ENCODE data around the gene PEX14.

Gene PEX14

DNA sequence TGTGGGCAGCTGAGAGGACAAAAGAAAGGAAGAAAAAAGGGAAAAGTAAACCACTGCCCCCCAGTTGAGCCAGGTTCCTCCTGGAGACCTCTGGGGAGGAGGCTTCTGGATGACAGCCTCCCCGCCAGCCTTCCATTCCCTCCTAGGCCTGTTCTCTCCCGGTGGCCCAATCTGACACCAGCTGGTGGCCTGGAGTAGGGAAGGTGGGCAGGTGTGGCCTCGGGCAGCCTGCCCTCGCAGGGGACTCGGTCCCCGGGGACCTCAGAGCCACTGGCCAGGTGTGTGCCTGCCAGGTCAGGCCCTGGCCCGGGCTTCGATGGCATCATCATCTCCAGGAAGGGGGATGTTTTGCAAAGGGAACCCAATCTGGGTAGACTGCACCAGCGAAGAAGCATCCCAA is 162.7 kb downstream of the PEX14 start:
- H3K27ac ChIP-seq (replicated peaks), result no peak overlapping the region
- DNase-seq (ENCODE audit: low read depth in 1 of 2, low spot score in 1 of 2), result no peak
- peaks cover 22% of the 10 kb centered on the region for H3K27me3 ChIP-seq (ENCODE audit: insufficient read depth, poor library complexity, severe bottlenecking)
- no peak overlapping the region for H3K4me3 ChIP-seq (replicated peaks; ENCODE audit: insufficient read depth, low read length)
- no peak for TF ChIP-seq GABPA (IDR thresholded peaks at IDR 0.05; ENCODE audit: low read depth)
- no peak for TF ChIP-seq SPI1 (IDR thresholded peaks at IDR 0.05; ENCODE audit: borderline replicate concordance, low read depth)
- TF ChIP-seq, protein P1, sequence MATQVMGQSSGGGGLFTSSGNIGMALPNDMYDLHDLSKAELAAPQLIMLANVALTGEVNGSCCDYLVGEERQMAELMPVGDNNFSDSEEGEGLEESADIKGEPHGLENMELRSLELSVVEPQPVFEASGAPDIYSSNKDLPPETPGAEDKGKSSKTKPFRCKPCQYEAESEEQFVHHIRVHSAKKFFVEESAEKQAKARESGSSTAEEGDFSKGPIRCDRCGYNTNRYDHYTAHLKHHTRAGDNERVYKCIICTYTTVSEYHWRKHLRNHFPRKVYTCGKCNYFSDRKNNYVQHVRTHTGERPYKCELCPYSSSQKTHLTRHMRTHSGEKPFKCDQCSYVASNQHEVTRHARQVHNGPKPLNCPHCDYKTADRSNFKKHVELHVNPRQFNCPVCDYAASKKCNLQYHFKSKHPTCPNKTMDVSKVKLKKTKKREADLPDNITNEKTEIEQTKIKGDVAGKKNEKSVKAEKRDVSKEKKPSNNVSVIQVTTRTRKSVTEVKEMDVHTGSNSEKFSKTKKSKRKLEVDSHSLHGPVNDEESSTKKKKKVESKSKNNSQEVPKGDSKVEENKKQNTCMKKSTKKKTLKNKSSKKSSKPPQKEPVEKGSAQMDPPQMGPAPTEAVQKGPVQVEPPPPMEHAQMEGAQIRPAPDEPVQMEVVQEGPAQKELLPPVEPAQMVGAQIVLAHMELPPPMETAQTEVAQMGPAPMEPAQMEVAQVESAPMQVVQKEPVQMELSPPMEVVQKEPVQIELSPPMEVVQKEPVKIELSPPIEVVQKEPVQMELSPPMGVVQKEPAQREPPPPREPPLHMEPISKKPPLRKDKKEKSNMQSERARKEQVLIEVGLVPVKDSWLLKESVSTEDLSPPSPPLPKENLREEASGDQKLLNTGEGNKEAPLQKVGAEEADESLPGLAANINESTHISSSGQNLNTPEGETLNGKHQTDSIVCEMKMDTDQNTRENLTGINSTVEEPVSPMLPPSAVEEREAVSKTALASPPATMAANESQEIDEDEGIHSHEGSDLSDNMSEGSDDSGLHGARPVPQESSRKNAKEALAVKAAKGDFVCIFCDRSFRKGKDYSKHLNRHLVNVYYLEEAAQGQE (IDR thresholded peaks at IDR 0.05; ENCODE audit: insufficient replicate concordance, low read depth), result no peak
- no peak for TF ChIP-seq POLR2AphosphoS5 (IDR thresholded peaks at IDR 0.05; ENCODE audit: low read depth)
- TF ChIP-seq, protein P2, sequence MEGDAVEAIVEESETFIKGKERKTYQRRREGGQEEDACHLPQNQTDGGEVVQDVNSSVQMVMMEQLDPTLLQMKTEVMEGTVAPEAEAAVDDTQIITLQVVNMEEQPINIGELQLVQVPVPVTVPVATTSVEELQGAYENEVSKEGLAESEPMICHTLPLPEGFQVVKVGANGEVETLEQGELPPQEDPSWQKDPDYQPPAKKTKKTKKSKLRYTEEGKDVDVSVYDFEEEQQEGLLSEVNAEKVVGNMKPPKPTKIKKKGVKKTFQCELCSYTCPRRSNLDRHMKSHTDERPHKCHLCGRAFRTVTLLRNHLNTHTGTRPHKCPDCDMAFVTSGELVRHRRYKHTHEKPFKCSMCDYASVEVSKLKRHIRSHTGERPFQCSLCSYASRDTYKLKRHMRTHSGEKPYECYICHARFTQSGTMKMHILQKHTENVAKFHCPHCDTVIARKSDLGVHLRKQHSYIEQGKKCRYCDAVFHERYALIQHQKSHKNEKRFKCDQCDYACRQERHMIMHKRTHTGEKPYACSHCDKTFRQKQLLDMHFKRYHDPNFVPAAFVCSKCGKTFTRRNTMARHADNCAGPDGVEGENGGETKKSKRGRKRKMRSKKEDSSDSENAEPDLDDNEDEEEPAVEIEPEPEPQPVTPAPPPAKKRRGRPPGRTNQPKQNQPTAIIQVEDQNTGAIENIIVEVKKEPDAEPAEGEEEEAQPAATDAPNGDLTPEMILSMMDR (IDR thresholded peaks at IDR 0.05; ENCODE audit: insufficient read depth, low read length), result no peak

DNA sequence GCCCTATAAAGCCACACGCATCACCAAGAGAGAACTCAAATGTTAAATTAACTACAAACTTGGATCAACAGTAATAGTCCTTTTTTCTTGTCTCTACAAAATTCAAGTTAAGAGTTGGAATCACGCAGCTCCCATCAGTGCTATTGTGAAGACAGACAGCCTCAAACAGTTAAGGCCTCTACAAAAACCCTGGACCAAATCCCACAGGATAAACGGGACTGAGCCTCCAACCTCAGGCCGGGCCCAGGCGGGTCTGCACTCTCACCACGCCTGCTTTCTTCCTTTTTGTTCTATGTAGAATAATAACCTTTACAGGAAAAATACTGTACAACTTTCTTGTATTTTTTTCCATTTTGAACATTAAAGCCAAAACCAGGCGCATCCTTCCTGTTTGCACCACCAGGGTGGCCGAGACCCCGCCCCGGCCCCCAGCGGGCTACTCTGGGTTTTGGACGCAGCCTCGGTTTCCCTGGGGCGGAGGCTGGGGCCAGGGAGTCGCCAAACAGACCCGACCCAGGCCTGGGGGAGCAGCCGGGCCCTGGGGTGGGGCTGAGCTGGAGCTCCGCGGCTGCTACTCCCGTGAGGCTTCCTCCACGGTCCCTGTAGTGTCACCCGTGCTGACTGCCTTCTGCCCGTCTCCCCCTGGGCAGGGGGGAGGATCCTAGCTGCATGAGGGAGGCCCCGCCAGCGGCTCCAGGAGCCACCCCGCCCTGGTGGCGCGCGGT is 163.2 kb downstream of the PEX14 start:
- Histone ChIP-seq H3K27me3 (ENCODE audit: insufficient read depth, poor library complexity, severe bottlenecking) (peaks cover 22% of the 10 kb centered on the region), H3K4me3 (replicated peaks; ENCODE audit: insufficient read depth, low read length) (no peak overlapping the region), H3K27ac (replicated peaks) (no peak overlapping the region)
- TF ChIP-seq, protein P1 (IDR thresholded peaks at IDR 0.05; ENCODE audit: insufficient replicate concordance, low read depth), result no peak
- TF ChIP-seq POLR2AphosphoS5 (IDR thresholded peaks at IDR 0.05; ENCODE audit: low read depth), result no peak
- no peak for DNase-seq (ENCODE audit: low read depth in 1 of 2, low spot score in 1 of 2)

DNA sequence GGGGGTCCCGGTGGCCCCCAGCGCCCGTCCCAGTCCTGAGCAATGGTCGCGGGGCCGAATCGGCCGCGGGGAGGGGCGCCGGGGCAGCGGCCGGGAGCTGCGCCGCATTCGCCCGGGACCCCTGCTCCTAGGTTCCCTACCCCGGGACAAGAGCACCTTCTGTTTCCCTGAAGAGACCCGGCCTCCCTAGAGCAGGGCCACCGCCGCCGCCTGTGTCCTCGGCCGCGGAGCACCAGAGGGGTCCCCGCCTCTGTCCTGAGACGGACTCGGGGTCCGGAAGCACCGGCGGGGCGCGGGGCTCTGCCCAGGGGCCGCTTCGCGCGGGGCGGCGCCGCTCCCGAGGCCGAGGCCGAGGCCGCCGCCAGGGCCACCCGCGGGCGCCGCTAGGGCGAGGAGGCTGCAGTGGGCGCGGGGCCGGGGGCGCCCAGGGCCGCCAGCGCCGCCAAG is 163.8 kb downstream of the PEX14 start:
- Histone ChIP-seq H3K4me3 (replicated peaks; ENCODE audit: insufficient read depth, low read length) (no peak overlapping the region), H3K27ac (replicated peaks) (no peak overlapping the region), H3K27me3 (ENCODE audit: insufficient read depth, poor library complexity, severe bottlenecking) (peaks cover 22% of the 10 kb centered on the region)
- TF ChIP-seq, protein P2 (IDR thresholded peaks at IDR 0.05; ENCODE audit: insufficient read depth, low read length), result no peak
- TF ChIP-seq GABPA (IDR thresholded peaks at IDR 0.05; ENCODE audit: low read depth), result no peak
- no peak for TF ChIP-seq SPI1 (IDR thresholded peaks at IDR 0.05; ENCODE audit: borderline replicate concordance, low read depth)
- DNase-seq (ENCODE audit: low read depth in 1 of 2, low spot score in 1 of 2), result no peak

DNA sequence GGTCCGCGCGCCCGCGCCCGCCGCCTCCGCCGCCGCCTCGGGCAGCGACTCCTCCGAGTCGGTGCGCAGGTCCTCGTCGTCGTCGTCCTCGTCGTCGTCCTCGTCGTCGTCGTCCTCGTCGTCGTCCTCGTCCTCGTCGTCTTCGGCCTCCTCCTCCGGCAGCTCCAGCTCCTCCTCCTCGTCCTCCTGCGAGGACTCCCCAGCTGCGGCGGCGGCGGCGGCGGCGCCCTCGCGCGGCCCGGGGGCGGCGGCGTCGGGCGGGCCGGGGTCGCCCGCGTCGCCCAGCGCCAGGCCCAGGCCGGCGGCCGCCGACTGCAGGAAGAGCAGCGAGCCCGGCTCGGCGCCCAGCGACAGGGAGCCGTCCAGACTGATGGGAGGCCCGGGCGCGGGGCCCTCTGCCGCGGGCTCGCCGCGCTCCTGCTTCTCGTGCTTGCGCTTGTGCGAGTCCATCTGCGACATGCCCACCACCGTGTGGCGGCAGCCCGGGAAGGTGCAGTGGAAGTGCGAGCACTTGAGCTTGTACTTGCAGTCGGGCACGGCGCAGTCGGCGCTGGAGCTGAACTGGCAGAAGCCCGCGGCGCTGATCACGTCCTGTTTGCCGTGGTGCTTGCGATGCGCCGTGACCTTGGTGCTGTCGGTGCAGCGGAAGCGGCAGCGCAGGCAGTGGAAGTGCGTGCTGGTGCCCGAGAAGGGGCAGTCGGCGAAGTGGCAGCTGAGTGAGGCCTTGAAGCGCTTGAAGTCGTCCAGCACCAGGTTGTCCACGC is 164.4 kb downstream of the PEX14 start:
- no peak for DNase-seq (ENCODE audit: low read depth in 1 of 2, low spot score in 1 of 2)
- Histone ChIP-seq H3K4me3 (replicated peaks; ENCODE audit: insufficient read depth, low read length) (no peak overlapping the region), H3K27ac (replicated peaks) (no peak overlapping the region), H3K27me3 (ENCODE audit: insufficient read depth, poor library complexity, severe bottlenecking) (peaks cover 22% of the 10 kb centered on the region)
- TF ChIP-seq, protein P1 (IDR thresholded peaks at IDR 0.05; ENCODE audit: insufficient replicate concordance, low read depth), result no peak
- TF ChIP-seq, protein P2 (IDR thresholded peaks at IDR 0.05; ENCODE audit: insufficient read depth, low read length), result no peak
- TF ChIP-seq SPI1 (IDR thresholded peaks at IDR 0.05; ENCODE audit: borderline replicate concordance, low read depth) (no peak), GABPA (IDR thresholded peaks at IDR 0.05; ENCODE audit: low read depth) (no peak), POLR2AphosphoS5 (IDR thresholded peaks at IDR 0.05; ENCODE audit: low read depth) (no peak)

Data from HL-60 (cell line).